ENCODE results near the gene RECK. TPM values are rescaled to one million over a fixed set of nuclear protein-coding genes. Genes with fewer than 3 reads are reported as not detected.
"Not testable (repeated sequence)": the region's sequence is repeated elsewhere in the genome, so short reads cannot be mapped to it uniquely, and the experiment has no call there.

Gene RECK
- total RNA-seq, 3 donors from 2014 or later, result 12.7 to 25.6 (median 17.7) TPM

DNA sequence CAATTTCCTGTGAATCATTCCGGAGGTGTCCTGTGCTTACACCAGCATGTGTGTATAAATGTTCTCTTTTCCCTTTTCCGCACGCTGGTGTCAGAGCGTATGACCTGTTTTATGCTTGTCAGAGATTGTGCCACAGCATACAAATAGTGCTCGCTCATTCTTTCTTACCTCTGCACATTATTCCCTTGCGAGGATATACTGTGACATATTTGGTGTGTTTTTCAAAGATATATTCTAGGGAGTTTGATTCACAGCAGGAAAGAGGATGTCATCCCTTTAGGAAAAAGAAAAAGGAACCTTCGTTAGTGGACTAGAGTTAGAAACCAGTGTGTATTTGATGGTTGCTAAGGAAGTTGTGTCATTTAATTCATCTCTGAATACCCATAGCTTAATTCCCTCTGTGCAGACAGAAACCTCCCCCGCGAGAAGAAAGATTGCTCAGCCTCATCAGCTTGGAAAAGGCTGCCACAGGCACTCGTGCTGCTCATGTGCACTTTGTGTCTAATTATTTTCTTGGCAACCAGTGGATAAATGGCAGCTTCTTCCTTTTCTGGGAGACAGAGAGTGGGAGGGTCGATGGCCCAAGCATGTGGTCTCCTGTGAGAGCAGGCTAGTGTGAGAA is 117.7 kb downstream of the RECK start:
- peak in 1 of 2 donors; percentile 37 for DNase-seq (ENCODE audit: low spot score in 2 of 2)
- H3K27me3 ChIP-seq, result no peaks in the 10 kb centered on the region
- H3K36me3 ChIP-seq, result no peaks in the 10 kb centered on the region
- no peak for TF ChIP-seq POLR2A (IDR thresholded peaks at IDR 0.05)
- no peak for TF ChIP-seq POLR2AphosphoS5 (IDR thresholded peaks at IDR 0.05)
- H3K9me3 ChIP-seq, result no peaks in the 10 kb centered on the region
- intact Hi-C loops (cut with DNase I; ENCODE audit: low total_unique reads), result no loop called here
- H3K4me3 ChIP-seq, result no peak overlapping the region
- H3K27ac ChIP-seq, result peak overlapping the region; percentile 67 to 86
- H3K4me1 ChIP-seq, result no peaks in the 10 kb centered on the region

DNA sequence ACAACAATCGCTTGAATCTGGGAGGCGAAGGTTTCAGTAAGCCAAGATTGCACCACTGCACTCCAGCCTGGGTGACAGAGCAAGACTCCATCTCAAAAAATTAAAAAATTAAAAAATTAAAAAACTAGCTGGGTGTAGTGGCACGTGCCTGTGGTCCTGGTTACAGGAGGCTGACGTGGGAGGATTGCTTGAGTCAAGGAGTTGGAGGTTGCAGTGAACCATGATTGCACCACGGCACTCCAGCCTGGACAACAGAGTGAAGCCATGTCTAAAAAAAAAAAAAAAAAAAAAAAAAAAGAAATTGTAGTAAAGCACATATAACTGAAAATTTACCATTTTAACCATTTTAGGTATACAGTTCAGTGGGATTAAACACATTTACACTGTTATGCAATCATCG is 119.4 kb downstream of the RECK start:
- no peaks in the 10 kb centered on the region for H3K36me3 ChIP-seq
- no peaks in the 10 kb centered on the region for H3K27me3 ChIP-seq
- intact Hi-C loops (cut with DNase I; ENCODE audit: low total_unique reads), result no loop called here
- TF ChIP-seq, protein P1, sequence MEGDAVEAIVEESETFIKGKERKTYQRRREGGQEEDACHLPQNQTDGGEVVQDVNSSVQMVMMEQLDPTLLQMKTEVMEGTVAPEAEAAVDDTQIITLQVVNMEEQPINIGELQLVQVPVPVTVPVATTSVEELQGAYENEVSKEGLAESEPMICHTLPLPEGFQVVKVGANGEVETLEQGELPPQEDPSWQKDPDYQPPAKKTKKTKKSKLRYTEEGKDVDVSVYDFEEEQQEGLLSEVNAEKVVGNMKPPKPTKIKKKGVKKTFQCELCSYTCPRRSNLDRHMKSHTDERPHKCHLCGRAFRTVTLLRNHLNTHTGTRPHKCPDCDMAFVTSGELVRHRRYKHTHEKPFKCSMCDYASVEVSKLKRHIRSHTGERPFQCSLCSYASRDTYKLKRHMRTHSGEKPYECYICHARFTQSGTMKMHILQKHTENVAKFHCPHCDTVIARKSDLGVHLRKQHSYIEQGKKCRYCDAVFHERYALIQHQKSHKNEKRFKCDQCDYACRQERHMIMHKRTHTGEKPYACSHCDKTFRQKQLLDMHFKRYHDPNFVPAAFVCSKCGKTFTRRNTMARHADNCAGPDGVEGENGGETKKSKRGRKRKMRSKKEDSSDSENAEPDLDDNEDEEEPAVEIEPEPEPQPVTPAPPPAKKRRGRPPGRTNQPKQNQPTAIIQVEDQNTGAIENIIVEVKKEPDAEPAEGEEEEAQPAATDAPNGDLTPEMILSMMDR (IDR thresholded peaks at IDR 0.05), result no peak
- TF ChIP-seq POLR2A (IDR thresholded peaks at IDR 0.05) (no peak), POLR2AphosphoS5 (IDR thresholded peaks at IDR 0.05) (no peak)
- H3K4me1 ChIP-seq, result no peaks in the 10 kb centered on the region
- no peak for DNase-seq (ENCODE audit: low spot score in 2 of 2)
- no peak overlapping the region for H3K4me3 ChIP-seq
- no peaks in the 10 kb centered on the region for H3K9me3 ChIP-seq
- H3K27ac ChIP-seq, result no peak overlapping the region

DNA sequence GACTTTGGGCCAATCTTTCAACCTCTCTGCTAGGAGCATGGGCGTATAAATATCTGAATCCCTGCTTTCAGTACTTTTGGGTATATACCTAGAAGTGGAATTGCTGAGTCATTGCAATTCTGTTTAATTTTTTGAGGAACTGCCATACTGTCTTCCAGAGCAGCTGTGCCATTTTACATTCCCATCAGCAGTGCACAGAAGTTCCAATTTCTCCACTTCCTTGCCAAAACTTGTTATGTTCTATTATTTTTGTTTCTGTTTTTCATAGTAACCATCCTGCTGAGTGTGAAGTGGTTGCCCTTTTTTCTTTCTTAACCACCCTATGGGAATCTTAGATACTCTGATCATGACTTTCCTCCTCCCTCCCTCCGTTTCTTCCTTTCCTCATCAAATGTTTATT is 121.4 kb downstream of the RECK start:
- DNase-seq (ENCODE audit: low spot score in 2 of 2), result no peak
- H3K4me1 ChIP-seq, result no peaks in the 10 kb centered on the region
- no peak overlapping the region for H3K27ac ChIP-seq
- no peaks in the 10 kb centered on the region for H3K27me3 ChIP-seq
- no peak for TF ChIP-seq POLR2AphosphoS5 (IDR thresholded peaks at IDR 0.05)
- no peak for TF ChIP-seq POLR2A (IDR thresholded peaks at IDR 0.05)
- TF ChIP-seq, protein P1 (IDR thresholded peaks at IDR 0.05), result no peak
- H3K9me3 ChIP-seq, result no peaks in the 10 kb centered on the region
- intact Hi-C loops (cut with DNase I; ENCODE audit: low total_unique reads), result no loop called here
- H3K36me3 ChIP-seq, result no peaks in the 10 kb centered on the region
- no peak overlapping the region for H3K4me3 ChIP-seq

DNA sequence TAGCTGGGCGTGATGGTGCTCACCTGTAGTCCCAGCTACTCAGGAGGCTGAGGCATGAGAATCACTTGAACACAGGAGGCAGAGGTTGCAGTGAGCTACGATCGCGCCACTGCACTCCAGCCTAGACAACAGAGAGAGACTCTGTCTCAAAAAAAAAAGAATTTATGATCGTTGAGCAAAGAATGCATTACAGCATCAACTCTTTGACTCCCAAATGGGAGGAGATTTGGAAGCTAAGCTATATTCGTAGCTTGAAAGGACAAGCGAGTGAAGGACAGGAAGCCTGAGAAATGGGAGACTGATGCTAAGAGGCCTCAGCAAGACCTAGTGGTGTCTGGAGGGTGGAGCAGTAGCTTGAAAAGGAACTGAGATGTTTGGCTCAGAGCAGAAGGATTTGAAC is 122.2 kb downstream of the RECK start:
- Histone ChIP-seq H3K9me3 (no peaks in the 10 kb centered on the region), H3K36me3 (no peaks in the 10 kb centered on the region), H3K4me3 (no peak overlapping the region), H3K27ac (peak overlapping the region in 1 of 2 donors; percentile 43), H3K27me3 (no peaks in the 10 kb centered on the region), H3K4me1 (no peaks in the 10 kb centered on the region)
- DNase-seq (ENCODE audit: low spot score in 2 of 2), result no peak
- TF ChIP-seq POLR2AphosphoS5 (IDR thresholded peaks at IDR 0.05) (no peak), POLR2A (IDR thresholded peaks at IDR 0.05) (no peak)
- TF ChIP-seq, protein P1 (IDR thresholded peaks at IDR 0.05), result no peak
- intact Hi-C loops (cut with DNase I; ENCODE audit: low total_unique reads), result no loop called here

DNA sequence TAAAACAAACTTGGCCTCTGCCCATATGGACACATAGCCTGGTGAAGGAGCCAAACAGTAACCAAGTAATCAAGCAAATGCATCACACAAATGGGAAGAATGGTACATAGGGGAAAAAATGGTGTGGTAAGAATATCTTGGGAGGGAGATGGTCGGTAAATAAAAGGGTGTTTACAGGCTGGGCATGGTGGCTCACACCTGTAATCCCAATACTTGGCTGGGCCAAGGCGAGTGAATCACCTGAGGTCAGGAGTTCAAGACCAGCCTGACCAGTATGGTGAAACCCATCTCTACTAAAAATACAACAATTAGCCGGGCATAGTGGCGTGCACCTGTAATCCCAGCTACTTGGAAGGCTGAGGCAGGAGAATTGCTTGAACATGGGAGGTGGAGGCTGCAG is 122.8 kb downstream of the RECK start:
- H3K4me3 ChIP-seq; H3K9me3 ChIP-seq; H3K27me3 ChIP-seq; DNase-seq (ENCODE audit: low spot score in 2 of 2); H3K36me3 ChIP-seq; H3K4me1 ChIP-seq; intact Hi-C loops (cut with DNase I; ENCODE audit: low total_unique reads): not testable (repeated sequence)
- H3K27ac ChIP-seq, result peak overlapping the region in 1 of 2 donors; percentile 43

DNA sequence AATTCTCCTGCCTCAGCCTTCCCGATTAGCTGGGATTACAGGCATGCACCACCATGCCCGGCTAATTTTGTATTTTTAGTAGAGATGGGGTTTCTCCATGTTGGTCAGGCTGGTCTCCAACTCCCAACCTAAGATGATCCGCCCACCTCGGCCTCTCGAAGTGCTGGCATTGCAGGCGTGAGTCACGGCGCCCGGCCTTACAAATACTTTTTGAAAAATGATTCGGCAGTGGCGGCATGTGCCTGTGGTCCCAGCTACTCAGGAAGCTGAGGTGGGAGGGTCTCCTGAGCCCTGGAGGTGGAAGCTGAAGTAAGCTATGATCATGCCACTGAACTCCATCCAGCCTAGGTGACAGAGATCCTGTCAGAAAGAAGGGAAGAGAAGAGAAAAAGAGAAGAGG is 123.4 kb downstream of the RECK start:
- not testable (repeated sequence) for H3K9me3 ChIP-seq; H3K4me3 ChIP-seq; H3K36me3 ChIP-seq; H3K4me1 ChIP-seq; H3K27ac ChIP-seq; DNase-seq (ENCODE audit: low spot score in 2 of 2); H3K27me3 ChIP-seq
- intact Hi-C loops (cut with DNase I; ENCODE audit: low total_unique reads), result loop anchor here (10.0 kb wide), 1 partner anchor 55 kb away; no protein-coding TSS in a partner anchor

All from breast epithelium (tissue), 4 donors.